Large intestine (tissue), 12 donors: ENCODE results near the gene GTF2H2C. TPM values are rescaled to one million over a fixed set of nuclear protein-coding genes. Genes with fewer than 3 reads are reported as not detected.
"Not testable (repeated sequence)": the region's sequence is repeated elsewhere in the genome, so short reads cannot be mapped to it uniquely, and the experiment has no call there.

Experiments
- DNase-seq, 2 donors: peaks; one replicate each; pipeline versions ENCODE4 v3.0.0 to v3.0.0-alpha.2; 2013
- H3K27ac ChIP-seq: one replicate; pipeline ENCODE4 v1.5.1; 2013; ENCODE audit warnings: low read length
- H3K27me3 ChIP-seq: 2 replicates; pipeline ENCODE4 v1.6.1; 2013; ENCODE audit warnings: low read length; ENCODE audit not compliant: control insufficient read depth, insufficient read depth
- H3K36me3 ChIP-seq: 2 replicates; pipeline ENCODE4 v1.6.1; 2013; ENCODE audit warnings: low read length; ENCODE audit not compliant: control insufficient read depth, insufficient read depth
- H3K4me1 ChIP-seq: one replicate; pipeline ENCODE4 v1.6.1; 2013; ENCODE audit warnings: low read length; ENCODE audit not compliant: control insufficient read depth, insufficient read depth
- H3K4me3 ChIP-seq: one replicate; pipeline ENCODE4 v1.5.1; 2013; ENCODE audit warnings: low read length
- H3K9me3 ChIP-seq: one replicate; pipeline ENCODE4 v1.6.1; 2013; ENCODE audit warnings: mild to moderate bottlenecking, low read depth, low read length, moderate library complexity; ENCODE audit not compliant: control insufficient read depth
- WGBS: methylation state at CpG from one replicate; pipeline ENCODE4 v1.1.5; 2013; ENCODE audit warnings: low lambda C conversion rate; ENCODE audit not compliant: insufficient coverage; 5-methylcytosine and 5-hydroxymethylcytosine counted together
- long read RNA-seq, 11 donors: transcript quantifications; one replicate each; lab custom pipeline, GENCODE V29; 2026
- polyA plus RNA-seq: library from polyadenylated mRNA; unstranded; fragments of 120-200 nt; gene quantifications from one replicate; pipeline ENCODE4 v1.2.1, GENCODE V29; 2013

Gene GTF2H2C
- 61.1 TPM for polyA plus RNA-seq
- long read RNA-seq, donor 1, partial matches to known transcripts, result 0 of 2 reads
- long read RNA-seq, donor 1, other reads (novel, unspliced or antisense), result 0 of 2 reads
- long read RNA-seq, donor 2, partial matches to known transcripts, result 0 of 4 reads
- long read RNA-seq, donor 2, other reads (novel, unspliced or antisense), result 0 of 4 reads
- long read RNA-seq, donor 3, partial matches to known transcripts, result 0 of 4 reads
- long read RNA-seq, donor 3, other reads (novel, unspliced or antisense), result 0 of 4 reads
- long read RNA-seq, donor 4, partial matches to known transcripts, result 0 of 2 reads
- long read RNA-seq, donor 4, other reads (novel, unspliced or antisense), result 0 of 2 reads
- long read RNA-seq, donor 5, result 0 reads
- long read RNA-seq, donor 6, result 0 reads
- long read RNA-seq, donor 7, result 0 reads
- long read RNA-seq, donor 8, partial matches to known transcripts, result 0 of 4 reads
- long read RNA-seq, donor 8, other reads (novel, unspliced or antisense), result 0 of 4 reads
- long read RNA-seq, donor 9, partial matches to known transcripts, result 0 of 5 reads
- long read RNA-seq, donor 9, other reads (novel, unspliced or antisense), result 0 of 5 reads
- long read RNA-seq, donor 10, result 0 reads
- long read RNA-seq, donor 11, partial matches to known transcripts, result 0 of 3 reads
- long read RNA-seq, donor 11, other reads (novel, unspliced or antisense), result 0 of 3 reads

DNA sequence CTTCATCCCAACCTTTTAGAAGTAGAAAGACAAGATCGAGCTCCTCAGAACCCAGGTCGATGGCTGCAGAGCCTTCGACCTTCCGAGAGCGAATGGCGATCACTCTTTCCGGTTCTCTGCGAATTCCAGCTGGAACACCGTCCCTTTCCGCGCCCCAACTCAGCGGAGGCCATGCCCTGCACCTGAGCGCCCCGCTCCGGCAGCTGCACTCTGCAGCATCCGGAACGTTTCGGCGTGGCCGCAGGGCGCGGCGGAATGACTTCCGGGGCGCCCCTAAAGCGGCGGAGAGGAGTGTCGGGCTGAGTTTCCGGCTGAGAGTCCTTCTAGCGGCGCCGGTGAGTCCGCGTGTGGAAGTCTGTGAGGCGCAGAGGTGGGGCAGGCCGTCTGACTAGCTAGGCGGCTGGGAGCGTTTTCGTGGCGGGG is at the start of gene GTF2H2C:
TSS of gene GTF2H2C (plus strand) at position 284 of the 423 bp plus-strand sequence. CDS start 4,942 bp downstream, outside the sequence.
- no CpG with 5 or more reads among the region's 40 CpGs for whole genome bisulfite sequencing
- Histone ChIP-seq H3K27ac (peak within 1 kb of the TSS; percentile 80), H3K4me3 (peak within 1 kb of the TSS; percentile 43)
- DNase-seq, result peak; percentile 60 to 84
- not testable (repeated sequence) for H3K9me3 ChIP-seq, H3K27me3 ChIP-seq, H3K4me1 ChIP-seq, H3K36me3 ChIP-seq

DNA sequence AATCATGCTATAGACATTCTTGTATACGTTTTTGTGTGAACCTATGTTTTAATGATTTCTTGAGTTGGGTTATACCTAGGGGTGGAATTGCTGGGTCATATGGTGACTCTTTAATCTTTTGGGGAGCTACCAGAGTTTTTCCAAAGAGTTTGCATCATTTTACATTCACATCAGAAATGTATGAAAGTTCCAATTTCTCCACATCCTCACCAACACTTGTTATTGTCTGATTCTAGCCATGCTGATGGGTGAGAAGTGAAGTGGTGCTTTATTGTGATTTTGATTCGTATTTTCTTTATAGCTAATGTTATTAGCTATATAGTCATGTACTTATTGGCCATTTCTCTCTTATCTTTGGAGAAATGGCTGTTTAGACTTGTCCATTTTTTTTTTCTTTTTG is 49.3 kb upstream of the GTF2H2C start:
- Histone ChIP-seq H3K4me3 (no peak overlapping the region), H3K27ac (no peak overlapping the region), H3K4me1 (peaks cover 19% of the 10 kb centered on the region), H3K27me3 (no peaks in the 10 kb centered on the region), H3K36me3 (peaks cover 23% of the 10 kb centered on the region), H3K9me3 (peaks cover 1% of the 10 kb centered on the region)
- DNase-seq, result no peak
- WGBS, result 100% methylated on average over 1 of the region's 2 CpGs

DNA sequence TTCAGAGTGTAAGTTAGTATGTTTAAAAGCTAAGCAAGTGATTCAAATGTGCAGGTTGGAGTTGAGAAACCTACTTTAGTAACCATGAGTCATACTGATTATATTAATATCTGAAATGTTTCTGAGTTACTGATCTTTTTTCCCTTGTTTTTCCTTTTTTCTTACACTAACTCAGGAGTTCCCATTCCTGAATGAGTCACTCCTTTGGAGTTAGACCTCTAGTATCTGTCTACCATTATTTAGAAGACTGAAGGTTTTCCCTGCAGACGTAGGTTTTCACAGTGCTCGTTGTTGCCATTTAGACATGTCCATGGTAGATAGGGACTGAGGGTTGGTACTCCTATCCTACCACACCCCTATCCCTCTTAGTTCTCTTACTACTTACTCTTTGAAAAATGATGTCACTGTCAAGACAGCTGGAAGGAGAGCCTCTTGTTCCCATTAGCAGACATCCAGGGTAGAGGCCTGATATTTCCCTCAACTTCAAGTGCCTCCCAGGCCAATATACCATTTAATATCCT is 47.2 kb upstream of the GTF2H2C start:
- WGBS, result no CpG with 5 or more reads among the region's 2 CpGs
- Histone ChIP-seq H3K9me3 (peaks cover 7% of the 10 kb centered on the region), H3K4me3 (no peak overlapping the region), H3K27me3 (no peaks in the 10 kb centered on the region), H3K4me1 (peaks cover 30% of the 10 kb centered on the region), H3K27ac (peak overlapping the region; percentile 92), H3K36me3 (peaks cover 17% of the 10 kb centered on the region)
- peak in 1 of 2 donors; percentile 75 for DNase-seq

DNA sequence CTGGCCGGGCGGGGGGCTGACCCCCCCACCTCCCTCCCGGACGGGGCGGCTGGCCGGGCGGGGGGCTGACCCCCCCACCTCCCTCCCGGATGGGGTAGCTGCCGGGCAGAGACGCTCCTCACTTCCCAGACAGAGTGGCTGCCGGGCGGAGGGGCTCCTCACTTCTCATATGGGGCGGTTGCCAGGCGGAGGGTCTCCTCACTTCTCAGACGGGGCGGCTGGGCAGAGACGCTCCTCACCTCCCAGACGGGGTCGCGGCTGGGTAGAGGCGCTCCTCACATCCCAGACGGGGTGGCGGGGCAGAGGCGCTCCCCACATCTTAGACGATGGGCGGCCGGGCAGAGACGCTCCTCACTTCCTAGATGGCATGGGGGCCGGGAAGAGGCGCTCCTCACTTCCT is 44.4 kb upstream of the GTF2H2C start:
- no CpG with 5 or more reads among the region's 30 CpGs for WGBS
- peaks cover 50% of the 10 kb centered on the region for H3K4me1 ChIP-seq
- not testable (repeated sequence) for H3K4me3 ChIP-seq, H3K27me3 ChIP-seq, H3K27ac ChIP-seq, H3K36me3 ChIP-seq, H3K9me3 ChIP-seq, DNase-seq

DNA sequence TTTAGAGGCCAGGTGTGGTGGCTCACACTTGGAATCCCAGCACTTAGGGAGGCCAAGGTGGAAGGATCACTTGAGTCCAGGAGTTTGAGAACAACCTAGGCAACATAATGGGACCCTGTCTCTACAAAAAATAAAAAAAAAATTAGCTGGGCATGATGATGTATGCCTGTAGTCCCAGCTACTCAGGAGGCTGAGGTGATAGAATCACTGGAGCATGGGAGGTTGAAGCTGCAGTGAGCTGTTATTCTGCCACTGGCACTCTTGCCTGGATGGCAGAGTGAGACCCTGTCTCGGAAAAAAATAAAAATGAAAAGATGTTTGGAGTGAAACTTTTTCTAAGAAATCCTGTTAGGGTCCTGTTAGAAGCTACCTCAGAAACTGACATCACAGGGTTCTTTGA is 43.2 kb upstream of the GTF2H2C start:
- Histone ChIP-seq H3K27me3 (no peaks in the 10 kb centered on the region), H3K4me1 (peaks cover 50% of the 10 kb centered on the region), H3K9me3 (peaks cover 7% of the 10 kb centered on the region), H3K4me3 (no peak overlapping the region), H3K27ac (peak overlapping the region; percentile 81), H3K36me3 (peaks cover 10% of the 10 kb centered on the region)
- DNase-seq, result peak in 1 of 2 donors; percentile 11
- WGBS, result no CpG with 5 or more reads among the region's 1 CpG

DNA sequence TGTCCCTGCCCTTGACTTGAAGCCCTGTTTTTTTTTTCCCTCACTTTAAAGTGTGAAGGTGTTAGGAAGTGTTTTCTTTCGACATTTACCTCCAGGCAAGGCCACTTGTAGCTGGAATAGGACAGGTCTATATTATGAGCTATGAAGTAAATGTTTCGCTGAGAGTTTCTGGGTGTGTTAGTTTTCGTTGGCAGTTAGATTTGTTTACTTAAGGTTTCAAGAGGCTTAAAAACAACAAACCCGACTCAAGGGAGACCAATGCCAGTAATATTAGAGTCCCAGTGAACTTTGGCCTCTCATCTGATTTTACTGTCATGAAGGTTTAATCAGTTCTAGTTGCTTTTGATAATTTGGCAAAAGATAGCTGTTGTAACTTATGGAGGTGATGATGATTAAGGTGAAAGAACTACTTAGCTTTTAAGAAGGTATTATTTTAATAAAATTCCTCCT is 42.2 kb upstream of the GTF2H2C start:
- 0% methylated on average over 1 of the region's 4 CpGs for WGBS
- Histone ChIP-seq H3K9me3 (peaks cover 7% of the 10 kb centered on the region), H3K27ac (peak overlapping the region; percentile 81), H3K4me1 (peaks cover 43% of the 10 kb centered on the region), H3K27me3 (no peaks in the 10 kb centered on the region), H3K4me3 (no peak overlapping the region), H3K36me3 (peaks cover 12% of the 10 kb centered on the region)
- peak; percentile 64 to 92 for DNase-seq

DNA sequence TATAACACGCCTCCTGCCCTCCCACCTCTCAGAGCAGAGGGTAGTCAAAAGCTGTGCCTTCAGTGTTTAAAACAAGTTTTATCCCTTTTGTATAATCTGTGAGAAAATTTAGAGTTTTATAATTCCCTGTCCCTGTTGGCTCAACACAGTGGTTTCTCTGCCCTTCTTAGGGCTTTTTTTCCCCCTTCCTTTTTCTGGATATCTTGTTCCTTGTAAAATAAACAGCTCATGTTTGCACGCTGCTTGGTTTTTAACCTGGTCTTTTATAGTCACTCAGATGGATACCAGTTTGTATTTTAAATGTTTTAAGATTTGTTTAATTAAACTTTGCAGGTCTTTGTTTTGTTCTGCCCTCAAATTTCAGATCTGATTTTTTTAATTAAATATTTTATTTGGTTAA is 40.7 kb upstream of the GTF2H2C start:
- WGBS, result 60% methylated on average over 1 of the region's 2 CpGs
- no peak overlapping the region for H3K4me3 ChIP-seq
- H3K27me3 ChIP-seq, result no peaks in the 10 kb centered on the region
- peaks cover 13% of the 10 kb centered on the region for H3K36me3 ChIP-seq
- peak in 1 of 2 donors; percentile 11 for DNase-seq
- peak overlapping the region; percentile 81 for H3K27ac ChIP-seq
- peaks cover 31% of the 10 kb centered on the region for H3K4me1 ChIP-seq
- H3K9me3 ChIP-seq, result peaks cover 7% of the 10 kb centered on the region

DNA sequence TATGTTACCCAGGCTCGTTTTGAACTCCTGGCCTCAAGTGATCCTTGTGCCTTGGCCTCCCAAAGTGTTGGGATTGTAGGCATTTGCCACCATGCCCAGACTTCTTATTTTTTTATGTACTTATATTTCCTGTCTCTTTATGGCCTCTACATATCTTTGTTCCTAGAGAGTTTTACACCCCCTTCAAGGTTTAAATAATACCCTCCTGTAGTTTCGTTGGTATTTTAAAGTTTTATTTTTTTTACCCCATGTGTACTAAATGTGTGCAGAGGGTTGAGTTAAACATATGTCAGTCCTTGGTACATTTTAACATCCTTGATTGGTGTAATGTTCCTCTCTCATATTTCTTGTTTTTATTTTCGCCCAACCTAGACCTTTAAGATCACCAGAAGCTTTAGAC is 38.0 kb upstream of the GTF2H2C start:
- Histone ChIP-seq H3K27me3 (no peaks in the 10 kb centered on the region), H3K4me1 (peaks cover 44% of the 10 kb centered on the region), H3K4me3 (no peak overlapping the region), H3K9me3 (no peaks in the 10 kb centered on the region), H3K27ac (peak overlapping the region; percentile 25), H3K36me3 (peaks cover 19% of the 10 kb centered on the region)
- WGBS, result 85% methylated on average over 3 of the region's 3 CpGs
- no peak for DNase-seq

DNA sequence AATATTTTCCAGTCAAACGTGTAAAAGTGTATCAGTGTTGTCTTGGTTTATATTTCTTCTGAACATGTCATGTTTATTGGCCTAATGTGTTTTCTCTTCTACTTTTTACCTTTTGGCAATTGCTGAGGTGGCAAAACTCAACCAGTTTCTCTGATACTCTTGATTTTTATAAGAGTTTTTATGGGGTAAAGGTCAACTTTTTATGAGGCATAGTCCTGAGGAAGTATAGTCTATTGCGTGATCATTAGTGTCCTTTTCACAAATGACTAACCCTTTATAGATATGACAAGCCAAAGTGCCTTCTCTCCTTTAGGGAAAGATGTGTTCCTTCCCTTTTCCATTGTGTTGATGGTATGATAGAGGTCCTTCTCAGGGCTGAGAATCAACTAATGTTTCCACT is 34.5 kb upstream of the GTF2H2C start:
- peaks cover 29% of the 10 kb centered on the region for H3K4me1 ChIP-seq
- WGBS, result 33% methylated on average over 1 of the region's 2 CpGs
- DNase-seq, result peak; percentile 52 to 90
- peak overlapping the region; percentile 88 for H3K27ac ChIP-seq
- H3K27me3 ChIP-seq, result no peaks in the 10 kb centered on the region
- no peak overlapping the region for H3K4me3 ChIP-seq
- H3K36me3 ChIP-seq, result peaks cover 16% of the 10 kb centered on the region
- H3K9me3 ChIP-seq, result no peaks in the 10 kb centered on the region

DNA sequence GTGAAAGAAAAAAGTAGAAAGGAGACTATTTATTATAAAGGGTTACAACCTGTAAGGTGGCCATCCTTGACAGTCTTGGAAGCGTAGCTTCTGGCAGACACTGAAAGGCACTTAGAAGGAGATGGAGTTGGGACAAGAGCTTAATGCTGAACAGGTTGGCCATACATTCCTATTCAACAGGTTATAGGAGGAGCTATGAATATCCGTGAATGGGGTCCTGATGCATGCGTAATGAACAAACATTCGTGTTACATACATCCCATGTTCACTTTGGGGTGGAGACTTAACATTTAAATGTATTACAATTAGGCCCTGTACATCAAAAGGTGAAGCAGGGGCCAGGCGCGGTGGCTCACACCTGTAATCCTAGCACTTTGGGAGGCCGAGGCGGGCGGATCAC is 33.3 kb upstream of the GTF2H2C start:
- peak overlapping the region; percentile 88 for H3K27ac ChIP-seq
- no peaks in the 10 kb centered on the region for H3K9me3 ChIP-seq
- H3K27me3 ChIP-seq, result no peaks in the 10 kb centered on the region
- H3K4me1 ChIP-seq, result peaks cover 35% of the 10 kb centered on the region
- H3K36me3 ChIP-seq, result peaks cover 12% of the 10 kb centered on the region
- no CpG with 5 or more reads among the region's 9 CpGs for WGBS
- peak in 1 of 2 donors; percentile 2 for DNase-seq
- H3K4me3 ChIP-seq, result no peak overlapping the region
